ENCODE data around the gene CDC42BPB.
A peak's percentile ranks its signal among the peaks of the same experiment; 100 is the strongest.

CDC42BPB gene

GRCh38 chr14:103057372-103058163 lies at the start of gene CDC42BPB:
Gene CDC42BPB (minus strand): TSS chr14:103057549. CDS start chr14:103057173, 376 bp downstream.
- peak; percentile 36 to 93 (median 78) for DNase-seq

- DNase-seq, result no peak
Observed at GRCh38 chr14:103105580-103106150, 48.3 kb upstream of the CDC42BPB start.

- DNase-seq, result peak in 6 of 14 donors; percentile 10 to 57 (median 21)
Observed at GRCh38 chr14:103104654-103105452, 47.5 kb upstream of the CDC42BPB start.

GRCh38 chr14:103104389-103104653 lies 47.0 kb upstream of the CDC42BPB start:
- DNase-seq, result no peak

GRCh38 chr14:103103461-103104388 lies 46.4 kb upstream of the CDC42BPB start:
- no peak for DNase-seq

GRCh38 chr14:103102689-103103260 lies 45.4 kb upstream of the CDC42BPB start:
- no peak for DNase-seq

GRCh38 chr14:103101963-103102688 lies 44.8 kb upstream of the CDC42BPB start:
- DNase-seq, result no peak

GRCh38 chr14:103101257-103101962 lies 44.1 kb upstream of the CDC42BPB start:
- no peak for DNase-seq

GRCh38 chr14:103100281-103101121 lies 43.2 kb upstream of the CDC42BPB start:
- no peak for DNase-seq

- no peak for DNase-seq
Observed at GRCh38 chr14:103099733-103100280, 42.5 kb upstream of the CDC42BPB start.

- no peak for DNase-seq
Observed at GRCh38 chr14:103099081-103099732, 41.9 kb upstream of the CDC42BPB start.

- DNase-seq, result no peak
Observed at GRCh38 chr14:103097994-103098957, 40.9 kb upstream of the CDC42BPB start.

GRCh38 chr14:103097244-103097993 lies 40.1 kb upstream of the CDC42BPB start:
- DNase-seq, result no peak

- DNase-seq, result no peak
Observed at GRCh38 chr14:103096387-103096786, 39.0 kb upstream of the CDC42BPB start.

- no peak for DNase-seq
Observed at GRCh38 chr14:103095210-103095778, 37.9 kb upstream of the CDC42BPB start.

Measured in C1 segment of cervical spinal cord (tissue), 14 donors.